Neural cell (in vitro differentiated cells): ENCODE data around the gene TMEM119. TPM values are rescaled to one million over a fixed set of nuclear protein-coding genes. Genes with fewer than 3 reads are reported as not detected.

ENCODE experiments used
- H2AFZ ChIP-seq: fragments of 200-600, 300-800 bp; sonication (generic), shearing (Covaris generic); 2 replicates; pipeline ENCODE4 v1.6.0; 2014; ENCODE audit warnings: low read depth, mild to moderate bottlenecking, antibody characterized with exemption, low read length, moderate library complexity
- H3F3A ChIP-seq: fragments of 200-600 bp; shearing (Covaris generic); 2 replicates; pipeline ENCODE4 v1.6.1; 2016; ENCODE audit warnings: mild to moderate bottlenecking, moderate library complexity, mixed read lengths, antibody characterized with exemption, low read length; ENCODE audit not compliant: insufficient read depth, poor library complexity, severe bottlenecking
- H3K27ac ChIP-seq: fragments of 200-600, 300-800 bp; sonication (generic), shearing (Covaris generic); 2 replicates; pipeline ENCODE4 v1.5.1; 2014; ENCODE audit warnings: mild to moderate bottlenecking, low read length, moderate library complexity
- H3K27me3 ChIP-seq: fragments of 300-800, 200-600 bp; sonication (generic), shearing (Covaris generic); 2 replicates; pipeline ENCODE4 v1.6.0; 2014; ENCODE audit warnings: mild to moderate bottlenecking, low read depth, low read length, moderate library complexity; ENCODE audit not compliant: insufficient read depth
- H3K36me3 ChIP-seq: fragments of 300-800, 200-600 bp; sonication (generic), shearing (Covaris generic); 2 replicates; pipeline ENCODE4 v1.5.1; 2014; ENCODE audit warnings: mild to moderate bottlenecking, antibody characterized with exemption, low read length, moderate library complexity; ENCODE audit not compliant: insufficient read depth
- H3K4me2 ChIP-seq: fragments of 300-800, 200-600 bp; sonication (generic), shearing (Covaris generic); 2 replicates; pipeline ENCODE4 v1.6.0; 2014; ENCODE audit warnings: mild to moderate bottlenecking, low read length
- H3K4me3 ChIP-seq: fragments of 300-800, 200-600 bp; sonication (generic), shearing (Covaris generic); 2 replicates; pipeline ENCODE4 v1.5.1; 2014; ENCODE audit warnings: mild to moderate bottlenecking, low read length, moderate library complexity
- H3K79me2 ChIP-seq: fragments of 200-600 bp; shearing (Covaris generic); replicated peaks from 2 replicates; pipeline ENCODE4 v1.6.0; 2014; ENCODE audit warnings: mild to moderate bottlenecking, low read length, moderate library complexity; ENCODE audit not compliant: insufficient read depth
- H3K9ac ChIP-seq: fragments of 300-800, 200-600 bp; sonication (generic), shearing (Covaris generic); 2 replicates; pipeline ENCODE4 v1.6.1; 2016; ENCODE audit warnings: mild to moderate bottlenecking, low read length, mixed read lengths
- H3K9me2 ChIP-seq: fragments of 200-600 bp; shearing (Covaris generic); 2 replicates; pipeline ENCODE4 v1.6.1; 2016; ENCODE audit warnings: mild to moderate bottlenecking, low read length, mixed read lengths; ENCODE audit not compliant: insufficient read depth
- H3K9me3 ChIP-seq: fragments of 200-600, 300-800 bp; sonication (generic), shearing (Covaris generic); 2 replicates; pipeline ENCODE4 v1.6.1; 2016; ENCODE audit warnings: mild to moderate bottlenecking, mixed run types, low read length, moderate library complexity, mixed read lengths
- H4K20me1 ChIP-seq: fragments of 200-600 bp; shearing (Covaris generic); 2 replicates; pipeline ENCODE4 v1.6.1; 2016; ENCODE audit warnings: mild to moderate bottlenecking, mixed run types; ENCODE audit not compliant: insufficient read depth
- EP300 ChIP-seq: fragments of 450-650 bp; conservative IDR thresholded peaks from 2 replicates; pipeline ENCODE4 v1.6.1; 2014; ENCODE audit warnings: antibody characterized with exemption, mild to moderate bottlenecking, moderate library complexity; ENCODE audit not compliant: poor library complexity, severe bottlenecking
- EZH2 ChIP-seq: fragments of 200-600, 300-800 bp; shearing (Covaris generic), sonication (generic); IDR thresholded peaks from 2 replicates; pipeline ENCODE4 v1.6.1; 2014; ENCODE audit warnings: antibody characterized with exemption, low read length, borderline replicate concordance, mild to moderate bottlenecking; ENCODE audit not compliant: insufficient read depth, poor library complexity, severe bottlenecking
- MXI1 ChIP-seq: fragments of 450-650 bp; conservative IDR thresholded peaks from 2 replicates; pipeline ENCODE4 v1.6.1; 2014; ENCODE audit warnings: antibody characterized with exemption, mild to moderate bottlenecking; ENCODE audit not compliant: poor library complexity, severe bottlenecking
- POLR2AphosphoS5 ChIP-seq: IDR thresholded peaks from 2 replicates; pipeline ENCODE4 v1.6.1; 2012
- RAD21 ChIP-seq: fragments of 450-650 bp; conservative IDR thresholded peaks from 2 replicates; pipeline ENCODE4 v1.6.1; 2014; ENCODE audit warnings: antibody characterized with exemption, mild to moderate bottlenecking, moderate library complexity
- SMC3 ChIP-seq: fragments of 450-650 bp; conservative IDR thresholded peaks from 2 replicates; pipeline ENCODE4 v1.6.1; 2014; ENCODE audit warnings: antibody characterized with exemption, mild to moderate bottlenecking, moderate library complexity; ENCODE audit not compliant: poor library complexity
- TAF1 ChIP-seq: IDR thresholded peaks from 2 replicates; pipeline ENCODE4 v1.6.1; 2012; ENCODE audit warnings: low read depth
- polyA plus RNA-seq: library from polyadenylated mRNA; depleted of rRNA; stranded (reverse); fragments of >200 nt; gene quantifications from 2 replicates; pipeline ENCODE4 v1.2.3, GENCODE V29; 2014
- TF ChIP-seq, protein P1 (sequence below): fragments of 450-650 bp; IDR thresholded peaks from 2 replicates; pipeline ENCODE4 v1.5.1; 2014; ENCODE audit warnings: antibody characterized with exemption, mild to moderate bottlenecking, moderate library complexity; ENCODE audit not compliant: poor library complexity, severe bottlenecking
- TF ChIP-seq, protein P2 (sequence below): IDR thresholded peaks from 2 replicates; pipeline ENCODE4 v1.6.1; 2012; ENCODE audit warnings: borderline replicate concordance

The TMEM119 gene
- polyA plus RNA-seq, 1 donor from 2014 or later: not detected

DNA sequence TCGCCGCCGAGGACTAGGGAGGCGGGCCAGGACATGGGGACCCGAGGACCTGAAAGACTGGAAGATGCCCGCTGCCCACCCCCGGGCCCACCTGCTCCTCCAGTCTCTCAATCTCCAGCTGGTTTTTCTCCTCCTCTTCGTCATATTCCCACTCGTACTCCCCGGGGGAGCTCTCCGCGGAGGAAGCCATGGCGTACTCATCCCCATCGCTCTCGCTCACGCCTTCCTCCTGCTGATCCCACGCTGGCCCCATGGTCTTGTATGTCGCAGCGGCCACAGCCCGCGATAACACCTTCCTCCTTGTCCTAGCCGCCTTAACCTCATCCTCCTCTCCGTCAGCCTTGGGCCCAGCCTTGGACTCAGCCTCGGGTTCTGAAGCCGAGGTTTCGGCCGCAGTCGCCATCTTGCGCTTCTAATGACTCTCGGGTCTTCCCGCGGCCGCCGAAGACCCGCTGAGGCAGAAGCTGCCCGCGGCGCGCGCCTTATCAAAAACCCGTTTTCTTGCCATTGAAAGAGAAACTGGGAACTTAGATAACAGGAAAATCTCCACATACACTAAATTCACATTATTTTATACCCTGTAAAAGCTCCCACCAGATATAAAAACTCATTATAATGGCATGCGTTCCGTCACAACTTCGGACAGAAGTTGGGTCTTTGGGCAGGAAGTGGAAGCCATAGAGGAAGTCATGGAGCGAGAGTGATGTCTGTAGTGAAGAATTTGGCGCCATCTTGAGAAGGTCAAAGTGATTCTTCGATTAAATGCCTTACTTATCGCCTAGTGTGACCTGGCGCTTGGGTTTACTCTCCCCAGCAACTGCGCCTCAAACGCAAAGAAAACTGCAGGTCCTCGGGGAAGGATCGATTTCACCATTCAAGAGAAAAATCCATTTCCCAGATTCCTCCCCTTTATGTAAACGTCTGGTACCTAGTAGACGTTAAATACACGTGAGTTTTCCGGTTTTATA lies 36.8 kb downstream of the TMEM119 start, which contains the start of gene SART3:
Gene SART3 (minus strand): TSS at position 422 of the 968 bp plus-strand sequence. CDS start 19 bp downstream, at position 403.
- Histone ChIP-seq H3K27me3 (no peaks in the 10 kb centered on the region), H3K9me3 (no peaks in the 10 kb centered on the region), H2AFZ (peak within 1 kb of the TSS; percentile 83), H3K9me2 (no peaks in the 10 kb centered on the region), H3K9ac (peak within 1 kb of the TSS; percentile 91), H3F3A (peaks cover 3% of the 10 kb centered on the region), H4K20me1 (no peaks in the 10 kb centered on the region), H3K4me3 (peak within 1 kb of the TSS; percentile 75), H3K4me2 (peak within 1 kb of the TSS; percentile 98), H3K27ac (peak within 1 kb of the TSS; percentile 90), H3K36me3 (peaks cover 4% of the 10 kb centered on the region), H3K79me2 (peaks cover 58% of the 10 kb centered on the region)
- TF ChIP-seq EZH2 (no peak), POLR2AphosphoS5 (peak; percentile 90), SMC3 (peak; percentile 40), TAF1 (peak; percentile 93), MXI1 (peak; percentile 74), EP300 (peak; percentile 10)
- TF ChIP-seq, protein P1, sequence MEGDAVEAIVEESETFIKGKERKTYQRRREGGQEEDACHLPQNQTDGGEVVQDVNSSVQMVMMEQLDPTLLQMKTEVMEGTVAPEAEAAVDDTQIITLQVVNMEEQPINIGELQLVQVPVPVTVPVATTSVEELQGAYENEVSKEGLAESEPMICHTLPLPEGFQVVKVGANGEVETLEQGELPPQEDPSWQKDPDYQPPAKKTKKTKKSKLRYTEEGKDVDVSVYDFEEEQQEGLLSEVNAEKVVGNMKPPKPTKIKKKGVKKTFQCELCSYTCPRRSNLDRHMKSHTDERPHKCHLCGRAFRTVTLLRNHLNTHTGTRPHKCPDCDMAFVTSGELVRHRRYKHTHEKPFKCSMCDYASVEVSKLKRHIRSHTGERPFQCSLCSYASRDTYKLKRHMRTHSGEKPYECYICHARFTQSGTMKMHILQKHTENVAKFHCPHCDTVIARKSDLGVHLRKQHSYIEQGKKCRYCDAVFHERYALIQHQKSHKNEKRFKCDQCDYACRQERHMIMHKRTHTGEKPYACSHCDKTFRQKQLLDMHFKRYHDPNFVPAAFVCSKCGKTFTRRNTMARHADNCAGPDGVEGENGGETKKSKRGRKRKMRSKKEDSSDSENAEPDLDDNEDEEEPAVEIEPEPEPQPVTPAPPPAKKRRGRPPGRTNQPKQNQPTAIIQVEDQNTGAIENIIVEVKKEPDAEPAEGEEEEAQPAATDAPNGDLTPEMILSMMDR: no peak
- TF ChIP-seq, protein P2, sequence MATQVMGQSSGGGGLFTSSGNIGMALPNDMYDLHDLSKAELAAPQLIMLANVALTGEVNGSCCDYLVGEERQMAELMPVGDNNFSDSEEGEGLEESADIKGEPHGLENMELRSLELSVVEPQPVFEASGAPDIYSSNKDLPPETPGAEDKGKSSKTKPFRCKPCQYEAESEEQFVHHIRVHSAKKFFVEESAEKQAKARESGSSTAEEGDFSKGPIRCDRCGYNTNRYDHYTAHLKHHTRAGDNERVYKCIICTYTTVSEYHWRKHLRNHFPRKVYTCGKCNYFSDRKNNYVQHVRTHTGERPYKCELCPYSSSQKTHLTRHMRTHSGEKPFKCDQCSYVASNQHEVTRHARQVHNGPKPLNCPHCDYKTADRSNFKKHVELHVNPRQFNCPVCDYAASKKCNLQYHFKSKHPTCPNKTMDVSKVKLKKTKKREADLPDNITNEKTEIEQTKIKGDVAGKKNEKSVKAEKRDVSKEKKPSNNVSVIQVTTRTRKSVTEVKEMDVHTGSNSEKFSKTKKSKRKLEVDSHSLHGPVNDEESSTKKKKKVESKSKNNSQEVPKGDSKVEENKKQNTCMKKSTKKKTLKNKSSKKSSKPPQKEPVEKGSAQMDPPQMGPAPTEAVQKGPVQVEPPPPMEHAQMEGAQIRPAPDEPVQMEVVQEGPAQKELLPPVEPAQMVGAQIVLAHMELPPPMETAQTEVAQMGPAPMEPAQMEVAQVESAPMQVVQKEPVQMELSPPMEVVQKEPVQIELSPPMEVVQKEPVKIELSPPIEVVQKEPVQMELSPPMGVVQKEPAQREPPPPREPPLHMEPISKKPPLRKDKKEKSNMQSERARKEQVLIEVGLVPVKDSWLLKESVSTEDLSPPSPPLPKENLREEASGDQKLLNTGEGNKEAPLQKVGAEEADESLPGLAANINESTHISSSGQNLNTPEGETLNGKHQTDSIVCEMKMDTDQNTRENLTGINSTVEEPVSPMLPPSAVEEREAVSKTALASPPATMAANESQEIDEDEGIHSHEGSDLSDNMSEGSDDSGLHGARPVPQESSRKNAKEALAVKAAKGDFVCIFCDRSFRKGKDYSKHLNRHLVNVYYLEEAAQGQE: peak; percentile 85

DNA sequence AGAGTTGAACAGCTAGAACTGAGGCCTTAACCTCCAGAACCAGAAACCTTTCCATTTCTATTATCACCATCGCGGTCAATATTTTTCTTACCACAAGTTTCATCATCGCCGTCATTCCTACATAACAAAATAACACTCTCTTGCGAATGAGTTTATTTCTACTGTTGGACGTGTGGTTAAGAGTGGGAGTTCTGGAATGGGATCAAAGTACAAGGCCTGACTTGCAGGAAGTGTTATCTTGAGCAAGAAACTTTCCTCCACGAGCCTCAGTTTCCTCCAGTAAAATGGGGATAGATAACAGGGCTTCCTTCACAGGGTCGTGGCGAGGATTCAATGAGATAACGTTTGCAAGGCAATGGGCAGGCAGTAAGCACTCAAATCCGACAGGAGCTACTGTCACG lies 37.6 kb downstream of the TMEM119 start:
- H3K9ac ChIP-seq: peak overlapping the region; percentile 91
- no peaks in the 10 kb centered on the region for H3K9me2 ChIP-seq
- H3K4me2 ChIP-seq: peak overlapping the region; percentile 98
- H3K27me3 ChIP-seq: no peaks in the 10 kb centered on the region
- H3K4me3 ChIP-seq: peak overlapping the region; percentile 75
- peaks cover 58% of the 10 kb centered on the region for H3K79me2 ChIP-seq
- peak overlapping the region; percentile 78 for H2AFZ ChIP-seq
- H4K20me1 ChIP-seq: no peaks in the 10 kb centered on the region
- TF ChIP-seq EP300 (no peak), TAF1 (no peak), SMC3 (no peak), MXI1 (no peak), EZH2 (no peak), RAD21 (no peak), POLR2AphosphoS5 (no peak)
- TF ChIP-seq, protein P1: no peak
- TF ChIP-seq, protein P2: no peak
- H3F3A ChIP-seq: peaks cover 3% of the 10 kb centered on the region
- no peaks in the 10 kb centered on the region for H3K9me3 ChIP-seq
- H3K36me3 ChIP-seq: peaks cover 4% of the 10 kb centered on the region
- peak overlapping the region; percentile 90 for H3K27ac ChIP-seq
